SHP77 (cell line): Measurements from ENCODE around the gene SFT2D2.
A peak's percentile ranks its signal among the peaks of the same experiment; 100 is the strongest.
"Not testable (repeated sequence)": the region's sequence is repeated elsewhere in the genome, so short reads cannot be mapped to it uniquely, and the experiment has no call there.

ENCODE experiments used
- DNase-seq, 2 experiments: peaks; one replicate each; lab custom pipeline; 2025; lab: John Stamatoyannopoulos, UW

SFT2D2 gene

DNA sequence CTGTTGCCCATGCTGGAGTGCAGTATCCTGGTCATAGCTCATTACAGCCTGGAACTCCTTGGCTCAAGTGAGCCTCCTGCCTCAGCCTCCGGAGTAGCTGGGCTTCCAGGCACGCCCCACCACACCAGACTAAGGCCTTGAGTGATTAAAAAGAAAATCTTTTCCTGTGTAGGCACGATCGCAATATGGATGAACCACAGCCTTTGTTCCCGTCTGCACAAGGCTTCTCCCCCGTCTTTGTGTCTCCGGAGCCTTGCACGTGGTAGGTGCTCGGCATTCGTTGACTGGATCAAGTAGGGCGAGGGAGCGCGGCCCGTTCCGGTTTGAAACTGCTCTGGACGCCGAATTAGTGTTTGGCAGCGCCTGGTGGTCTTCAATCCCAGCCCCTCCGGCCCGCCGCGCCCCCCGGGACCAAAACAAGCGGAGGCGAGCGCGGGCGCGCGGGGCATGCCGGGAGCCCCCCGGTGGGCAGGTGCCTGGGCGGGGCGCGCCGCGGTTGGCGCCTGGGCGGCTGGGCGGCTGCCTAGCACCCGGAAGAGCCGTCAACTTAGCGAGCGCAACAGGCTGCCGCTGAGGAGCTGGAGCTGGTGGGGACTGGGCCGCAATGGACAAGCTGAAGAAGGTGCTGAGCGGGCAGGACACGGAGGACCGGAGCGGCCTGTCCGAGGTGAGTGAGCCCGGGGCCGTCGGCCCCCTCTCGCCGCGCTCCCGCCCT lies at the start of gene SFT2D2:
Gene SFT2D2, plus strand, starts transcription at position 529 of the 715 bp plus-strand sequence. Its CDS starts 76 bp downstream, at position 605.
- DNase-seq: peak; percentile 80 to 86

- no peak for DNase-seq
Observed at GRCh38 chr1:168178227-168178637, 47.6 kb upstream of the SFT2D2 start.

GRCh38 chr1:168178638-168179437 lies 47.0 kb upstream of the SFT2D2 start, which contains the start of gene TIPRL:
Gene TIPRL (plus strand): TSS chr1:168178962. CDS start chr1:168179078, 116 bp downstream.
- DNase-seq: peak; percentile 98

GRCh38 chr1:168179438-168180147 lies 46.2 kb upstream of the SFT2D2 start:
- DNase-seq: no peak

DNA sequence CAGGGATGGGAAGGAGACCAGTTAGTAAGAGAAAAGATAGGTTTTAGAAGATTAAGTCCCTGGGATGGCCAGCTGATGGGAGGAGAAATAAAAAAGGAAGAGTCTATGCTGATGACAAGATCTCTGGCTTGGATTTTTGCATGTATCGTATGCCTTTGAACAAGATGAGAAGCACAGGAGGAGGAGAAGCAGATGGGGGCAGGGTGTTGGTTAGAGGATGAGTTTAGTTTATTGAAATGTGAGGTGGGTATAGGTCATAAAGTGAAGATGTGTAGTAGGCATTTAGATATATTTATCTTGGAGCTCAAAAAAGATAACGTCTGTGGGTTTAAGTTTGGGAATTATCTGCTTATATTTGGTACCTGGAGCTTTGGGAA lies 45.7 kb upstream of the SFT2D2 start:
- no peak for DNase-seq

DNA sequence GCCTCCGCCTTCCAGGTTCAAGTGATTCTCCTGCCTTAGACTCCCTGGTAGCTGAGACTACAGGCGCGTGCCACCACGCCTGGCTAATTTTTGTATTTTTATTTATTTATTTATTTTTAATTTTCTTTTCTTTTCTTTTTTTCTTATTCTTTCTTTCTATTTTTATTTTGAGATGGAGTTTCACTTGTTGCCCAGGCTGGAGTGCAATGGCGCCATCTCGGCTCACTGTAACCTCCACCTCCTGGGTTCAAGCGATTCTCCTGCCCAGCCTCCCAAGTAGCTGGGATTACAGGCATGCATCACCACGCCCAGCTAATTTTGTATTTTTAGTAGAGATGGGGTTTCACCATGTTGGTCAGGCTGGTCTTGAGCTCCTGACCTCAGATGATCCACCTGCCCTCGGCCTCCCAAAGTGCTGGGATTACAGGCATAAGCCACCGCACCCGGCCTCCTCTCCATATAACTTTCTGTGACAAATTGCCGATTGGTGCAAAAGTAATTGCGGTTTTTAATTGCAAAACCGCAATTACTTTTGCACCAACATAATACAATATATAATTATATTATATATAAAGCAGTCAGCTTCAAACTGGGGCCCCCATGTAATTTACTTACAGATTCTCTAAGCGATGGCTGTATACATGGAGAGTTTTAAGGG lies 44.6 kb upstream of the SFT2D2 start:
- not testable (repeated sequence) for DNase-seq

GRCh38 chr1:168187177-168187576 lies 38.6 kb upstream of the SFT2D2 start:
- peak; percentile 38 to 45 for DNase-seq

DNA sequence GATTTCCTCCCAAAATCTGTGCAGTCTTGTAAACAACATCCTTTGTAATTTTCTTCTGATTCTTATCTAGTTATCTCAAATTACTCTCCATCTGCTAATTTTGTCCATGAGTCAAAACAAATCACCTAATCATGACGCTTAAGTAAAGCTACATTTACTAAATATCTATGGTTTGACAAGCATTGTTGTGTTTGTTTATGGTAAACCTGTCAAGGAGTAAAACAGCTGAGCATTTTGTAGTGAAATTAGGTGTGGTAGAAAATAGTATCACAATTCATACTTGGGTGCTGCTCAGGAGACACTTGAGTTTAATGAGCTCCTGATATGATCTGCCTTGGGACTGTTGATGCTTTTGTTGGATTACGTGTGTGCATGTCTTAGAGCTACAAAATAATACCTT lies 35.4 kb upstream of the SFT2D2 start:
- no peak for DNase-seq

DNA sequence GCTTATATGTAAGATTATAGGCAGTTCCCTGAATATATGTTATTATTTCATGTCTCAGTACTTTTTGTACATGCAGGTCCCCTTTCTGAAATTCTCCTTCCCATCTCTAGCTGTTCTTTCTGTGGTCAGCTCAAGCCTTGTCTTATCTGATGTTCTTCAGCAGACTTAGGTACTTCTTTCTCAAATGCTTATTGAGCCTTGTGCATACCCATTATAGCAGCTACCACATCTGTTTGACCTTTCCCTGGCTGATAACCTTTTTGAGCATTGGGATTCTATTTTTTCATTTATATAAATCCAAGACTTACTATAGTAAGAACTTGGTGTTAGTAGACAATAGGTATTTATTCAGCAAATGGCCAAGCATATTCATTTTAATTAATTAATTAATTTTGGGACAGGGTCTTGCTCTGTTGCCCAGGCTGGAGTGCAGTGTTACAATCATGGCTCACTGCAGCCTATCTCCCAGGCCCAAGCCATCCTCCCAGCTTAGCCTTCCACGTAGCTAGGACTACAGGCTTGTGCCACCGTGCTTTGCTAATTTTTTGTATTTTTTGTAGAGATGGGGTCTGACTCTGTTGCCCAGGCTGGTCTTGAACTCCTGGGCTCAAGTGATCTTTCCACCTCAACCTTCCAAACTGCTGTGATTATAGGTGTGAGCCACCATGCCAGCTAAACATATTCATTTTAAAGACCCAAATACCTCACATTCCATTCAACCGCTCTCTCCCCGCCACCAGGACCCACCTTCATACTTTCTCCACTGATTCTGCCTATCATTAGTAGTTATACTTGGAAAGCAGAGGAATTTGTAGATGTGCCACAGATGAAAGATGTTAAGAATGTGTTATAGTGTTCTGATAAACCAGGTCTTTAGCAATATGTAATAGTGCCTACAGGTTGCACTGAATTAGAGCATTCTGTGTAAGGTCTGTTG lies 30.3 kb upstream of the SFT2D2 start:
- DNase-seq: no peak

- no peak for DNase-seq
Observed at GRCh38 chr1:168199056-168199455, 26.7 kb upstream of the SFT2D2 start.

DNA sequence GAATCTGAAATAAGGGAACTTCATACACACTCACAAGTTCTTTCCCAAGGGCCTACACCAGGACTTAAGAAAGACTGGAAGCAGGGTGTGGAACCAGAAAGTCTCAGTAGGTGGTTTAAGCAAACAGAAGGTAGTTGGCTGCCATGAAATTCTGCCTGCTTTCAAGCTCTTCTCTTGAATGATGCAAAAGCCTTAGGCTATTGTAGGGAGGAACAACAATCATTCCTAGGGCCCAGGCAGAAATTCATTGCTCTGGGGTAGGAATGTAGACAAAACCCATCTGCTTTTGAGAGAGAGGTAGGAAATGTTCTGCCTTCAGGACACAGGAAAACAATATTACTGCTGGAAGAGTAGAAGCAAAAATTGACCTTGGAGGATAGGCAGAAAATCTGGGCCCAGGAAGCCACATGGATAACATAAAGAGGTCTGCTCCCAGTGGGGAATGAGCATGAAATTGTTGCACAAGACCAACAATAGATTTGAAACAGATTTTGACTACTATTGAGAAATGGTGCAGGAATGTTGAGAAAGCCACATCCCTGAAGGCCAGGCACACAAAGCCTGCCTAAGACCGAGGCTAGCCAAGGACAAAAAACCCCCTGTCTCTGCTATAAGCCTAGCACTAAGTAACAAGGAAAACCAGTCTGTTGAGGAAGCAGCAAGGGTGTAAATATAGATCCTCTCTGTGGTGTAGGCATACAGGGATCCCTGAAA lies 22.7 kb upstream of the SFT2D2 start:
- DNase-seq: no peak

DNA sequence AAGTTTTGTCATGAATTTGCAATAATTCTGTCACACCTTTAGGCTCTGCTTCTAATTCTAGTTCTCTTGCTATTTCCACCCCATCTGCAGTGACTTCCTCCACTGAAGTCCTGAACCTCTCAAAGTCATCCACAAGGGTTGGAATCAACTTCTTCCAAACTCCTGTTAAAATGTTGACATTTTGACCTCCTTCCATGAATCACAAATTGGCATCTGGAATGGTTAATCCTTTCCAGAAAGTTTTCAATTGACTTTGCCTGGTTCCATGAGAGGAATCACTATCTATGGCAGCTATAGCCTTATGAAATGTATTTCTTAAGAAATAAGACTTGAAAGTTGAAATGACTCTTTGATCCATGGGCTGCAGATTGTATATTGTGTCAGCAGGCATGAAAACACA lies 19.7 kb upstream of the SFT2D2 start:
- DNase-seq: no peak

GRCh38 chr1:168207673-168208072 lies 18.1 kb upstream of the SFT2D2 start:
- DNase-seq: not testable (repeated sequence)

GRCh38 chr1:168210312-168210711 lies 15.5 kb upstream of the SFT2D2 start:
- DNase-seq: no peak

DNA sequence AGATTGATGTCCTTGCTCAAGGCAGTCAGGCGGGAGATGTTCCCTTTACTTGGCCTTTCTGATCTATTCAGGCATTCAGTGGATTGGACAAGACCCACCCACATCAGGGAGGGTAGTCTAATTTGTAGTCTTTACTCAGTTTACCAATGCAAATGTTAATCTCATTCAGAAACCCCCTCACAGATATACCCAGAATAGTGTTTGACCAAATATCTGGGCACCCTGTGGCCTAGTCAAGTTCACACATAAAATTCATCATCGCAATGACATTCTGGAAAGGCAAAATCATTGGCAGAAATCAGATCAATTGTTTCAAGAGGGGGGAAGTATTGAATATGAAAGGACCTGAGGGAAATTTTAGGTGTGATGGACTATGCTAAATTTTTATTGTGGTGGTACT lies 12.5 kb upstream of the SFT2D2 start:
- no peak for DNase-seq

GRCh38 chr1:168216171-168216570 lies 9.6 kb upstream of the SFT2D2 start:
- no peak for DNase-seq

GRCh38 chr1:168217664-168218063 lies 8.1 kb upstream of the SFT2D2 start:
- no peak for DNase-seq

DNA sequence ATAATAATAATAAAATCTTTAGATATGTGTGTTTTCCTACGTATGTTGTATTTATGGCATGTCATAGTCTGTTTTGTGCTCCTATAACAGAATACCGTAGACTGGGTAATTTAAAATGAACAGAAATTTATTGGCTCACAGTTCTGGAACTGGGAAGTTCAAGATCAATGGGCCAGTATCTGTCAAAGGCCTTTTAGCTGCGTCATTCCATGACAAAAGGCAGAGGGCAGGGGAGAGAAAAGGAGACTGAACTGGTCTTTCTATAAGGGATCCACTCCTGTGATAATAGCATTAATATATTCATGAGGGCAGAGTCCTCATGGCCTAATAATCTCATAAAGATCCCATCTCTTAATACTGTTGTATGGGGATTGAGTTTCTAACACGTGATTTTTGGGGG lies 7.1 kb upstream of the SFT2D2 start:
- DNase-seq: no peak

GRCh38 chr1:168220470-168220871 lies 5.3 kb upstream of the SFT2D2 start:
- no peak for DNase-seq

DNA sequence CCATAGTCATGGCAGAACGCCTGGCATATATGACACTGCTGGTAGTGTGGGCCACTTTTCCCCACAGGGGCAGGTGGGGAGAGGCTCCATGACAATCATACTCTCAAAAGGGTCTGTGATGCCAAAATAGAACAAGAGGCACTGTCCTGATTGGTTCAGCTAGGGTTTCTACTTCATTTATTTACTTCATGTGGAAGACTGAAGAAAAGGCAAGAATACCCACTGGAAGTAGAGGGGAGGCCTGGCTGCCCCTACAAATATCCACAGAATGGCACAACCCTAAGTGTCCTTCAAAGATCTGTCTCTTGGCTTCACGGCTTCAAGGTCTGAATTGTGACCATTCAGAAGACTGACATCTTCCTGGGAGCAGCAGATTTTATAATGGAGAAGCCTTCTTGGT lies 4.5 kb upstream of the SFT2D2 start:
- DNase-seq: no peak
